ENCODE data around the gene CCDC160. TPM values are rescaled to one million over a fixed set of nuclear protein-coding genes. Genes with fewer than 3 reads are reported as not detected.
"Not testable (repeated sequence)": the region's sequence is repeated elsewhere in the genome, so short reads cannot be mapped to it uniquely, and the experiment has no call there.

The CCDC160 gene
- total RNA-seq, 1 experiment from 2014 or later, result 1.7 TPM

GRCh38 chrX:134206221-134206620, 30.8 kb upstream of the CCDC160 start:
- no peak for DNase-seq
- no peaks in the 10 kb centered on the region for H3K4me1 Mint-ChIP-seq (ENCODE audit: low read depth, unreplicated experiment)
- H3K4me3 Mint-ChIP-seq (ENCODE audit: low read depth, unreplicated experiment), result no peak overlapping the region
- no peaks in the 10 kb centered on the region for H3K27me3 Mint-ChIP-seq (ENCODE audit: unreplicated experiment)
- TF ChIP-seq CTCF (IDR thresholded peaks at IDR 0.05; ENCODE audit: unreplicated experiment), result no peak
- BruUV-seq (replicated peaks), result no TSS peak
- H3K27ac Mint-ChIP-seq (ENCODE audit: unreplicated experiment), result no peak overlapping the region
- intact Hi-C loops (cut with micrococcal nuclease; ENCODE audit: unreplicated experiment), result no loop called here
- no peaks in the 10 kb centered on the region for H3K36me3 Mint-ChIP-seq (ENCODE audit: insufficient read depth, unreplicated experiment)
- CTCF ChIA-PET, result no interaction called here
- peaks cover 9% of the 10 kb centered on the region for H3K9me3 Mint-ChIP-seq (ENCODE audit: low read depth, unreplicated experiment)

GRCh38 chrX:134210465-134210864, 26.5 kb upstream of the CCDC160 start:
- H3K4me1 Mint-ChIP-seq (ENCODE audit: low read depth, unreplicated experiment), result no peaks in the 10 kb centered on the region
- H3K27ac Mint-ChIP-seq (ENCODE audit: unreplicated experiment), result no peak overlapping the region
- no peak for DNase-seq
- no peak overlapping the region for H3K4me3 Mint-ChIP-seq (ENCODE audit: low read depth, unreplicated experiment)
- BruUV-seq (replicated peaks), result no TSS peak
- peaks cover 3% of the 10 kb centered on the region for H3K9me3 Mint-ChIP-seq (ENCODE audit: low read depth, unreplicated experiment)
- intact Hi-C loops (cut with micrococcal nuclease; ENCODE audit: unreplicated experiment), result no loop called here
- TF ChIP-seq CTCF (IDR thresholded peaks at IDR 0.05; ENCODE audit: unreplicated experiment), result no peak
- CTCF ChIA-PET, result no interaction called here
- H3K36me3 Mint-ChIP-seq (ENCODE audit: insufficient read depth, unreplicated experiment), result no peaks in the 10 kb centered on the region
- H3K27me3 Mint-ChIP-seq (ENCODE audit: unreplicated experiment), result no peaks in the 10 kb centered on the region

GRCh38 chrX:134235236-134235635, 1.7 kb upstream of the CCDC160 start:
- intact Hi-C loops (cut with micrococcal nuclease; ENCODE audit: unreplicated experiment), result no loop called here
- Mint-ChIP-seq H3K9me3 (ENCODE audit: low read depth, unreplicated experiment) (no peaks in the 10 kb centered on the region), H3K27me3 (ENCODE audit: unreplicated experiment) (no peaks in the 10 kb centered on the region), H3K4me3 (ENCODE audit: low read depth, unreplicated experiment) (no peak overlapping the region), H3K36me3 (ENCODE audit: insufficient read depth, unreplicated experiment) (peaks cover 10% of the 10 kb centered on the region), H3K27ac (ENCODE audit: unreplicated experiment) (no peak overlapping the region), H3K4me1 (ENCODE audit: low read depth, unreplicated experiment) (peaks cover 11% of the 10 kb centered on the region)
- no TSS peak for BruUV-seq (replicated peaks)
- DNase-seq, result no peak
- CTCF ChIA-PET, result interaction anchor here (0.8 kb wide), 1 partner anchor 54 kb away, joined by 4 read pairs; no protein-coding TSS in a partner anchor
- no peak for TF ChIP-seq CTCF (IDR thresholded peaks at IDR 0.05; ENCODE audit: unreplicated experiment)

- BruUV-seq (replicated peaks); H3K27ac Mint-ChIP-seq (ENCODE audit: unreplicated experiment); DNase-seq; H3K27me3 Mint-ChIP-seq (ENCODE audit: unreplicated experiment); H3K4me3 Mint-ChIP-seq (ENCODE audit: low read depth, unreplicated experiment); intact Hi-C loops (cut with micrococcal nuclease; ENCODE audit: unreplicated experiment); H3K9me3 Mint-ChIP-seq (ENCODE audit: low read depth, unreplicated experiment): not testable (repeated sequence)
- CTCF ChIA-PET, result interaction anchor here (0.7 kb wide), 1 partner anchor 8 kb away, joined by 3 read pairs; no protein-coding TSS in a partner anchor
- Mint-ChIP-seq H3K36me3 (ENCODE audit: insufficient read depth, unreplicated experiment) (peaks cover 10% of the 10 kb centered on the region), H3K4me1 (ENCODE audit: low read depth, unreplicated experiment) (peaks cover 29% of the 10 kb centered on the region)
Measured at GRCh38 chrX:134238144-134238543, 1.2 kb downstream of the CCDC160 start.

- Mint-ChIP-seq H3K4me3 (ENCODE audit: low read depth, unreplicated experiment) (no peak overlapping the region), H3K36me3 (ENCODE audit: insufficient read depth, unreplicated experiment) (peaks cover 10% of the 10 kb centered on the region), H3K9me3 (ENCODE audit: low read depth, unreplicated experiment) (no peaks in the 10 kb centered on the region), H3K27me3 (ENCODE audit: unreplicated experiment) (no peaks in the 10 kb centered on the region), H3K4me1 (ENCODE audit: low read depth, unreplicated experiment) (peaks cover 38% of the 10 kb centered on the region), H3K27ac (ENCODE audit: unreplicated experiment) (no peak overlapping the region)
- intact Hi-C loops (cut with micrococcal nuclease; ENCODE audit: unreplicated experiment), result no loop called here
- no TSS peak for BruUV-seq (replicated peaks)
- no peak for DNase-seq
- CTCF ChIA-PET, result interaction anchor here (0.7 kb wide), 1 partner anchor 8 kb away, joined by 3 read pairs; no protein-coding TSS in a partner anchor
- no peak for TF ChIP-seq CTCF (IDR thresholded peaks at IDR 0.05; ENCODE audit: unreplicated experiment)
Measured at GRCh38 chrX:134239016-134239415, 2.0 kb downstream of the CCDC160 start.
